Neural progenitor cell (in vitro differentiated cells): ENCODE measurements around the gene TEKTIP1.

Experiments used
- EZH2phosphoT487 ChIP-seq: fragments of 200-600 bp; sonication (generic); IDR thresholded peaks from 2 replicates; pipeline ENCODE4 v1.6.1; 2017; ENCODE audit warnings: antibody characterized with exemption
- TF ChIP-seq, protein P1 (sequence below): fragments of 200-600 bp; sonication (generic); IDR thresholded peaks from 2 replicates; pipeline ENCODE4 v1.5.1; 2017; ENCODE audit warnings: antibody characterized with exemption, mild to moderate bottlenecking

DNA sequence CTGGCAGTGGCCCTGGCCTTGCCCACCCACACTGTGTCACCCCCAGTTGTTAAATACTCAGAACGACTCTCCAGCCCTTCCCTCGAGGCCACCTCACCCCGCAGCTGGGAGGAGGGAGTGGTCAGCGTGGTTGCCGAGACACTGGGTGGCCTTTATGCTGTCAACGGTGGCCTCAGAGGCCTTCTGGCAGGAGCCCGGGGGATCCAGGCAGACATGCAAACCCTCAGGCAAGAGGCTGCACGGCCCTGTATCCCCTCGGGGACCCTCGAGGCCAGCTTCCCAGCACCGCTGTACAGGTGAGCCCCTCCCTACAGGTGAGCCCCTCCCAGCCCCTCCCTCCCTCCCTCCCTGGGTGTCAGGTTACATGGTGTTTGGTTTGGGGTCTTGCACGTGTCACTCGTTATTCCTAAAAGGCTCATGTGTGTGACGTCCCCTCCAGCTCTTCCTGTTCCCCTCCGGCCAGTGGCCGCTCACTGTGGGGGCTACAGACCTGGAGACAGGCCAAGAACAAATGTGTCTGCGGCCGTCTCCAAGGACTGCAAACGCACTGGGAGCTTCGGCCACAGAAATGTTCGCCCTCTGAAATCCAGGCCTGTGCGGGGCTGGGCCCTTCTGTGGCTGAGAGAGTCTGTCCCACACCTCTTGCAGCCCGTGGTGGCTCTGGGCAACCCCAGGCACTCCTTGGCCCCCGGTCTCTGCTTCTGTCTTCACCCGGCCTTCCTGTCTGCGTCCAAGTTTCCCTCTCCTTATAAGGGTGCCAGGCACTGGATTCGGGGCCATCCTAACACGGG lies at the start of gene TEKTIP1:
- TF ChIP-seq, protein P1, sequence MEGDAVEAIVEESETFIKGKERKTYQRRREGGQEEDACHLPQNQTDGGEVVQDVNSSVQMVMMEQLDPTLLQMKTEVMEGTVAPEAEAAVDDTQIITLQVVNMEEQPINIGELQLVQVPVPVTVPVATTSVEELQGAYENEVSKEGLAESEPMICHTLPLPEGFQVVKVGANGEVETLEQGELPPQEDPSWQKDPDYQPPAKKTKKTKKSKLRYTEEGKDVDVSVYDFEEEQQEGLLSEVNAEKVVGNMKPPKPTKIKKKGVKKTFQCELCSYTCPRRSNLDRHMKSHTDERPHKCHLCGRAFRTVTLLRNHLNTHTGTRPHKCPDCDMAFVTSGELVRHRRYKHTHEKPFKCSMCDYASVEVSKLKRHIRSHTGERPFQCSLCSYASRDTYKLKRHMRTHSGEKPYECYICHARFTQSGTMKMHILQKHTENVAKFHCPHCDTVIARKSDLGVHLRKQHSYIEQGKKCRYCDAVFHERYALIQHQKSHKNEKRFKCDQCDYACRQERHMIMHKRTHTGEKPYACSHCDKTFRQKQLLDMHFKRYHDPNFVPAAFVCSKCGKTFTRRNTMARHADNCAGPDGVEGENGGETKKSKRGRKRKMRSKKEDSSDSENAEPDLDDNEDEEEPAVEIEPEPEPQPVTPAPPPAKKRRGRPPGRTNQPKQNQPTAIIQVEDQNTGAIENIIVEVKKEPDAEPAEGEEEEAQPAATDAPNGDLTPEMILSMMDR, result no peak
- TF ChIP-seq EZH2phosphoT487, result no peak
